Lung (tissue), 12 donors: ENCODE measurements around the gene SOX5. TPM values are rescaled to one million over a fixed set of nuclear protein-coding genes. Genes with fewer than 3 reads are reported as not detected.

ENCODE experiments used
- ATAC-seq: fragments of 200-7000 bp; cut with Tn5 transposase; one replicate; pipeline ENCODE4 v1.9.1; 2020; ENCODE audit warnings: moderate number of reproducible peaks; ENCODE audit not compliant: insufficient read depth, low FRiP score
- DNase-seq, 3 donors: peaks; one replicate each; pipeline ENCODE4 v3.0.0-alpha.2; 2013 to 2017
- H3K27ac ChIP-seq, 2 donors: one replicate each; pipeline ENCODE4 v1.5.1; 2013; ENCODE audit warnings: mild to moderate bottlenecking in 2 of 2, moderate library complexity in 2 of 2, control low read depth in 1 of 2, inconsistent platforms in 1 of 2, low read depth in 1 of 2, low read length in 1 of 2
- H3K27me3 ChIP-seq, 3 donors: one replicate each; pipeline ENCODE4 v1.5.1; 2013; ENCODE audit warnings: low read length in 2 of 3; ENCODE audit not compliant: control insufficient read depth in 3 of 3, insufficient read depth in 3 of 3
- H3K36me3 ChIP-seq, 4 donors: one replicate each; pipeline ENCODE4 v1.5.1; 2013; ENCODE audit warnings: low read length in 4 of 4, mild to moderate bottlenecking in 1 of 4, moderate library complexity in 1 of 4; ENCODE audit not compliant: control insufficient read depth in 4 of 4, insufficient read depth in 4 of 4
- H3K4me1 ChIP-seq, 5 donors: one replicate each; pipeline ENCODE4 v1.5.1; 2013; ENCODE audit warnings: low read length in 5 of 5, mild to moderate bottlenecking in 2 of 5, moderate library complexity in 1 of 5; ENCODE audit not compliant: control insufficient read depth in 5 of 5, insufficient read depth in 5 of 5
- H3K4me3 ChIP-seq: one replicate; pipeline ENCODE4 v1.5.1; 2013; ENCODE audit warnings: mild to moderate bottlenecking, control low read depth, moderate library complexity
- H3K9ac ChIP-seq, 2 donors: one replicate each; pipeline ENCODE4 v1.5.1; 2013; ENCODE audit warnings: low read length in 2 of 2, control low read depth in 1 of 2; ENCODE audit not compliant: insufficient read depth in 1 of 2
- H3K9me3 ChIP-seq, 4 donors: one replicate each; pipeline ENCODE4 v1.5.1; 2013; ENCODE audit warnings: low read length in 3 of 4, mild to moderate bottlenecking in 1 of 4, moderate library complexity in 1 of 4; ENCODE audit not compliant: control insufficient read depth in 4 of 4, insufficient read depth in 3 of 4
- CTCF ChIP-seq: IDR thresholded peaks from 2 replicates; pipeline ENCODE4 v1.5.1; 2012; ENCODE audit warnings: mild to moderate bottlenecking; ENCODE audit errors: control extremely low read depth, extremely low read depth
- WGBS, 2 donors: extraction: QIAGEN DNeasy Blood & Tissue Kit; methylation state at CpG; one replicate each; pipeline ENCODE4 v1.1.7; 2013; 5-methylcytosine and 5-hydroxymethylcytosine counted together
- polyA plus RNA-seq, 2 donors: library from polyadenylated mRNA; stranded (reverse); fragments of 200-250 nt; gene quantifications; one replicate each; pipeline ENCODE4 v1.2.1, GENCODE V29; 2013
- total RNA-seq, 2 donors: library from RNA; depleted of rRNA in 1 of 2; stranded (reverse); fragments of >200 nt in 1 of 2; gene quantifications; one replicate each; pipeline ENCODE4 v1.2.1, GENCODE V29; 2014 to 2021
- donor health status: control.
- donor health status: control.
- donor health status: Bipolar disorder and iron deficiency.
- donor health status: healthy.
- donor health status: DM: yes; HTN: yes; CAD: no.

The SOX5 gene
- total and polyA plus RNA-seq, 4 donors = 1.0 to 71.4 (median 7.2) TPM

GRCh38 chr12:23626791-23627190 lies 322.7 kb downstream of the SOX5 start:
- no peaks in the 10 kb centered on the region for H3K27me3 ChIP-seq
- H3K9ac ChIP-seq = no peak overlapping the region
- TF ChIP-seq CTCF = no peak
- H3K9me3 ChIP-seq = no peaks in the 10 kb centered on the region
- H3K4me1 ChIP-seq = peaks cover 0 to 5% (median 0%) of the 10 kb centered on the region in 5 donors
- no peak for DNase-seq
- WGBS, 2 donors = 99 to 100% methylated on average over 3 of the region's 3 CpGs
- no peak overlapping the region for H3K4me3 ChIP-seq
- no peak for ATAC-seq
- no peaks in the 10 kb centered on the region for H3K36me3 ChIP-seq
- no peak overlapping the region for H3K27ac ChIP-seq

GRCh38 chr12:23621900-23622299 lies 327.6 kb downstream of the SOX5 start:
- WGBS, 2 donors = 53 to 71% methylated on average over 2 of the region's 2 CpGs
- DNase-seq (no peak), ATAC-seq (no peak)
- H3K4me3 ChIP-seq = no peak overlapping the region
- no peak for TF ChIP-seq CTCF
- no peaks in the 10 kb centered on the region for H3K9me3 ChIP-seq
- no peak overlapping the region for H3K9ac ChIP-seq
- no peaks in the 10 kb centered on the region for H3K36me3 ChIP-seq
- H3K27me3 ChIP-seq = no peaks in the 10 kb centered on the region
- H3K4me1 ChIP-seq = no peaks in the 10 kb centered on the region
- no peak overlapping the region for H3K27ac ChIP-seq

GRCh38 chr12:23618718-23619117 lies 330.8 kb downstream of the SOX5 start:
- WGBS, 2 donors = 63 to 86% methylated on average over 1 of the region's 1 CpG
- ATAC-seq = no peak
- H3K4me3 ChIP-seq = no peak overlapping the region

More at GRCh38 chr12:23618718-23619117, 330.8 kb downstream of the SOX5 start:
- Histone ChIP-seq H3K9ac (no peak overlapping the region), H3K27ac (no peak overlapping the region), H3K4me1 (no peaks in the 10 kb centered on the region), H3K36me3 (no peaks in the 10 kb centered on the region), H3K27me3 (no peaks in the 10 kb centered on the region), H3K9me3 (no peaks in the 10 kb centered on the region)
- no peak for TF ChIP-seq CTCF
- DNase-seq = no peak
